K562 treated with DMSO at 1 percent for 4 hours (cell line): ENCODE data around the gene STK10. TPM values are rescaled to one million over a fixed set of nuclear protein-coding genes. Genes with fewer than 3 reads are reported as not detected.

Experiments used
- total RNA-seq: library from RNA; unstranded; fragments of 300-600 nt; gene quantifications from 2 replicates; pipeline ENCODE4 v1.2.3, GENCODE V29; 2022; ENCODE audit not compliant: insufficient read depth

Gene STK10
- total RNA-seq: 3.5 and 6.1 TPM in 2 replicates

GRCh38 chr5:172188033-172188892 is at the start of gene STK10:
Gene STK10 (minus strand): TSS chr5:172188224. CDS start chr5:172188042, 182 bp downstream.

GRCh38 chr5:172193872-172194271 is 5.8 kb upstream of the STK10 start, which contains the start of gene EFCAB9:
Gene EFCAB9 (plus strand): TSS chr5:172194172. CDS start chr5:172194173, 1 bp downstream.

GRCh38 chr5:172006321-172007174 is 181.5 kb downstream of the STK10 start, which contains the start of gene FBXW11:
Gene FBXW11 (minus strand): TSS chr5:172006638. CDS start chr5:172006502, 136 bp downstream.

Other genes starting within 250 kb of the STK10 start
- 15.2 and 22.6 TPM in 2 replicates for gene FBXW11, start 181.6 kb downstream of the STK10 start, total RNA-seq
- not detected in 2 replicates for gene EFCAB9, start 5.9 kb upstream of the STK10 start, total RNA-seq
- 0.29 TPM in 1 of 2 replicates, not detected in the other for gene UBTD2, start 95.5 kb upstream of the STK10 start, total RNA-seq